H9 (cell line): ENCODE data around the gene SLC4A2. TPM values are rescaled to one million over a fixed set of nuclear protein-coding genes. Genes with fewer than 3 reads are reported as not detected.

Source experiments
- DNase-seq: peaks from one replicate; pipeline ENCODE4 v3.0.0-alpha.2; 2017
- H2AFZ ChIP-seq: one replicate; pipeline ENCODE4 v1.6.1; 2013; ENCODE audit warnings: mild to moderate bottlenecking, low read length, control low read depth, moderate library complexity
- H2AK5ac ChIP-seq: 2 replicates; pipeline ENCODE4 v1.6.1; 2013; ENCODE audit warnings: low read length, control low read depth, mixed read lengths; ENCODE audit not compliant: insufficient read length
- H2BK120ac ChIP-seq: one replicate; pipeline ENCODE4 v1.6.1; 2013; ENCODE audit warnings: low read depth, mild to moderate bottlenecking, low read length, control low read depth, inconsistent platforms; ENCODE audit not compliant: poor library complexity, severe bottlenecking
- H2BK12ac ChIP-seq: 2 replicates; pipeline ENCODE4 v1.6.1; 2013; ENCODE audit warnings: low read length, control low read depth, mixed read lengths, low read depth; ENCODE audit not compliant: insufficient read length
- H2BK15ac ChIP-seq: 2 replicates; pipeline ENCODE4 v1.6.1; 2013; ENCODE audit warnings: low read depth, low read length, control low read depth
- H2BK20ac ChIP-seq: one replicate; pipeline ENCODE4 v1.6.1; 2013; ENCODE audit warnings: low read depth, mild to moderate bottlenecking, low read length, control low read depth, inconsistent platforms; ENCODE audit not compliant: poor library complexity, severe bottlenecking
- H2BK5ac ChIP-seq: 2 replicates; pipeline ENCODE4 v1.6.1; 2013; ENCODE audit warnings: low read length, control low read depth, mixed read lengths; ENCODE audit not compliant: insufficient read length
- H3K14ac ChIP-seq: 2 replicates; pipeline ENCODE4 v1.6.1; 2013; ENCODE audit warnings: low read length, control low read depth; ENCODE audit not compliant: insufficient read depth
- H3K18ac ChIP-seq: 2 replicates; pipeline ENCODE4 v1.6.1; 2013; ENCODE audit warnings: low read depth, mild to moderate bottlenecking, mixed read lengths, low read length, control low read depth; ENCODE audit not compliant: insufficient read length
- H3K23ac ChIP-seq: 2 replicates; pipeline ENCODE4 v1.6.1; 2013; ENCODE audit warnings: low read length, control low read depth, mixed read lengths, low read depth; ENCODE audit not compliant: insufficient read length
- H3K23me2 ChIP-seq: 2 replicates; pipeline ENCODE4 v1.6.1; 2013; ENCODE audit warnings: low read depth, mild to moderate bottlenecking, mixed read lengths, low read length, control low read depth; ENCODE audit not compliant: insufficient read length, poor library complexity, severe bottlenecking
- H3K27ac ChIP-seq: 2 replicates; pipeline ENCODE4 v1.5.1; 2013; ENCODE audit warnings: low read length, control low read depth, mixed read lengths, low read depth; ENCODE audit not compliant: insufficient read length
- H3K27me3 ChIP-seq: 2 replicates; pipeline ENCODE4 v1.6.1; 2013; ENCODE audit warnings: low read length, control low read depth, inconsistent platforms; ENCODE audit not compliant: insufficient read depth
- H3K4ac ChIP-seq: 2 replicates; pipeline ENCODE4 v1.6.1; 2013; ENCODE audit warnings: low read depth, mild to moderate bottlenecking, control low read depth, inconsistent platforms, low read length, moderate library complexity
- H3K4me1 ChIP-seq: 2 replicates; pipeline ENCODE4 v1.6.1; 2013; ENCODE audit warnings: low read length, control low read depth, inconsistent platforms; ENCODE audit not compliant: insufficient read depth
- H3K4me2 ChIP-seq: 2 replicates; pipeline ENCODE4 v1.6.1; 2013; ENCODE audit warnings: low read length, control low read depth, mixed read lengths; ENCODE audit not compliant: insufficient read length, insufficient read depth
- H3K56ac ChIP-seq: 2 replicates; pipeline ENCODE4 v1.6.1; 2013; ENCODE audit warnings: low read depth, mild to moderate bottlenecking, mixed read lengths, low read length, control low read depth; ENCODE audit not compliant: insufficient read length
- H3K79me1 ChIP-seq: 2 replicates; pipeline ENCODE4 v1.6.1; 2013; ENCODE audit warnings: low read depth, mild to moderate bottlenecking, moderate library complexity, low read length, control low read depth, inconsistent platforms; ENCODE audit not compliant: insufficient read depth, poor library complexity, severe bottlenecking
- H3K79me2 ChIP-seq: 2 replicates; pipeline ENCODE4 v1.6.1; 2013; ENCODE audit warnings: low read length, control low read depth, inconsistent platforms; ENCODE audit not compliant: insufficient read depth
- H3K9ac ChIP-seq: 2 replicates; pipeline ENCODE4 v1.6.1; 2013; ENCODE audit warnings: low read length, control low read depth, mixed read lengths; ENCODE audit not compliant: insufficient read length; ENCODE audit errors: extremely low read depth
- H3K9me3 ChIP-seq: one replicate; pipeline ENCODE4 v1.6.1; 2013; ENCODE audit warnings: low read depth, low read length, inconsistent platforms; ENCODE audit not compliant: control insufficient read depth
- H3T11ph ChIP-seq: one replicate; pipeline ENCODE4 v1.6.1; 2013; ENCODE audit warnings: mild to moderate bottlenecking, low read length, control low read depth, inconsistent platforms
- H4K20me1 ChIP-seq: one replicate; pipeline ENCODE4 v1.6.1; 2013; ENCODE audit not compliant: control insufficient read depth, insufficient read length, insufficient read depth
- H4K5ac ChIP-seq: 2 replicates; pipeline ENCODE4 v1.6.1; 2013; ENCODE audit warnings: low read depth, mild to moderate bottlenecking, mixed read lengths, low read length, control low read depth; ENCODE audit not compliant: insufficient read length
- H4K8ac ChIP-seq: replicated peaks from 2 replicates; pipeline ENCODE4 v1.6.1; 2013; ENCODE audit warnings: low read length, control low read depth, mixed read lengths, low read depth; ENCODE audit not compliant: insufficient read length
- H4K91ac ChIP-seq: 2 replicates; pipeline ENCODE4 v1.6.1; 2013; ENCODE audit warnings: low read depth, mild to moderate bottlenecking, moderate library complexity, mixed read lengths, low read length, control low read depth; ENCODE audit not compliant: insufficient read length
- H3K27ac Mint-ChIP-seq, 3 experiments: 2 replicates in 2 of 3; 3 replicates in 1 of 3; pipeline ENCODE4 v1.8.0; 2020 to 2021; ENCODE audit warnings: mixed read lengths in 3 of 3, mild to moderate bottlenecking in 1 of 3, moderate library complexity in 1 of 3
- H3K27me3 Mint-ChIP-seq: 2 replicates; pipeline ENCODE4 v1.8.0; 2021; ENCODE audit warnings: low read depth, mild to moderate bottlenecking, moderate library complexity, mixed read lengths
- H3K36me3 Mint-ChIP-seq, 3 experiments: 2 replicates in 2 of 3; 3 replicates in 1 of 3; pipeline ENCODE4 v1.8.0; 2020 to 2021; ENCODE audit warnings: low read depth in 3 of 3, mixed read lengths in 3 of 3; ENCODE audit not compliant: insufficient read depth in 1 of 3
- H3K4me1 Mint-ChIP-seq, 2 experiments: 2 replicates each; pipeline ENCODE4 v1.8.0; 2020; ENCODE audit warnings: mixed read lengths in 2 of 2
- H3K4me3 Mint-ChIP-seq, 2 experiments: 2 replicates in 1 of 2; 3 replicates in 1 of 2; pipeline ENCODE4 v1.8.0; 2020 to 2021; ENCODE audit warnings: mild to moderate bottlenecking in 2 of 2, mixed read lengths in 2 of 2, moderate library complexity in 1 of 2
- H3K9me3 Mint-ChIP-seq, 2 experiments: 2 replicates in 1 of 2; 3 replicates in 1 of 2; pipeline ENCODE4 v1.8.0; 2020; ENCODE audit warnings: mild to moderate bottlenecking in 2 of 2, mixed read lengths in 2 of 2, moderate library complexity in 1 of 2
- WGBS: extraction: QIAGEN DNeasy Blood & Tissue Kit; methylation state at CpG from one replicate; pipeline ENCODE4 v1.1.7; 2013; ENCODE audit warnings: missing lambda C conversion rate, low lambda C conversion rate, mixed read lengths; ENCODE audit not compliant: insufficient read length; ENCODE audit errors: extremely low coverage; 5-methylcytosine and 5-hydroxymethylcytosine counted together
- total RNA-seq: library from RNA; stranded (reverse); gene quantifications from 2 replicates; pipeline ENCODE4 v1.2.1, GENCODE V29; 2021
- TF ChIP-seq, protein P1 (sequence below): fragments of 200-600 bp; sonication (generic); conservative IDR thresholded peaks from 3 replicates; pipeline ENCODE4 v1.8.0; 2021; ENCODE audit warnings: antibody characterized with exemption, mild to moderate bottlenecking

Gene SLC4A2
- total RNA-seq, 1 experiment from 2014 or later, result 136 TPM

DNA sequence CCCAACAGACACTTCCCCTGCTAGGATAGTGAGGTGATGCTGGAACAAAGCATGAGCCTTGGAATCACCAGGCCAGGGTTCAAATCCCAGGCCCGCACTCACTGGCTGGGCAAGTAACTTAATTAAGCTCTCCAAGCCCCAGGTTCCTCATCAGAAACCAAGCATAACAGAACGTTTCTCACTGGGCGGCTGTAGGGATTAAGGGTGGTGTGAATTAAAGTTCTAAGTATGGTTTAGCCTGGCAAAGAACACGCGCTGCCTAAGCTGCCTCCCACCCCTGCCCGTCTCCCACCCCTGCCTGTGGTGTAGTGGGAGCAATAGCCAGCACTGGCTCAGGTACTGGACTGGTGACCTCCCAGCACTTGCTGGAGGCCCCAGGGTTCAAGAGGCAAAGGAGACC lies 5.6 kb downstream of the SLC4A2 start:
- Histone ChIP-seq H3K56ac (no peak overlapping the region), H3K27me3 (no peaks in the 10 kb centered on the region), H4K5ac (no peak overlapping the region), H2BK120ac (no peak overlapping the region), H2BK12ac (no peak overlapping the region), H3K18ac (no peak overlapping the region), H3K79me1 (no peaks in the 10 kb centered on the region), H3K23ac (no peak overlapping the region), H4K91ac (no peak overlapping the region), H2AK5ac (no peak overlapping the region), H2BK15ac (no peak overlapping the region), H3K23me2 (peaks cover 19% of the 10 kb centered on the region), H3K79me2 (no peaks in the 10 kb centered on the region), H3K14ac (no peak overlapping the region), H3K4ac (no peak overlapping the region), H3K9ac (no peak overlapping the region), H4K8ac (no peak overlapping the region), H2BK5ac (no peak overlapping the region), H4K20me1 (no peaks in the 10 kb centered on the region), H3T11ph (no peak overlapping the region), H2AFZ (no peak overlapping the region), H3K4me1 (peaks cover 5% of the 10 kb centered on the region; the same call in 1 of the 2 replicates), H3K4me2 (no peak overlapping the region), H3K9me3 (no peaks in the 10 kb centered on the region), H3K27ac (no peak overlapping the region), H2BK20ac (no peak overlapping the region)
- Mint-ChIP-seq H3K27me3 (no peaks in the 10 kb centered on the region), H3K27ac (no peak overlapping the region), H3K36me3 (peaks cover 28 to 50% (median 45%) of the 10 kb centered on the region in 3 experiments; a peak in 6 of 7 replicates), H3K9me3 (no peaks in the 10 kb centered on the region; a peak in 2 of 5 replicates), H3K4me3 (no peak overlapping the region), H3K4me1 (peaks cover 28 to 34% of the 10 kb centered on the region in 2 experiments)
- WGBS, result no CpG with 5 or more reads among the region's 6 CpGs
- TF ChIP-seq, protein P1, sequence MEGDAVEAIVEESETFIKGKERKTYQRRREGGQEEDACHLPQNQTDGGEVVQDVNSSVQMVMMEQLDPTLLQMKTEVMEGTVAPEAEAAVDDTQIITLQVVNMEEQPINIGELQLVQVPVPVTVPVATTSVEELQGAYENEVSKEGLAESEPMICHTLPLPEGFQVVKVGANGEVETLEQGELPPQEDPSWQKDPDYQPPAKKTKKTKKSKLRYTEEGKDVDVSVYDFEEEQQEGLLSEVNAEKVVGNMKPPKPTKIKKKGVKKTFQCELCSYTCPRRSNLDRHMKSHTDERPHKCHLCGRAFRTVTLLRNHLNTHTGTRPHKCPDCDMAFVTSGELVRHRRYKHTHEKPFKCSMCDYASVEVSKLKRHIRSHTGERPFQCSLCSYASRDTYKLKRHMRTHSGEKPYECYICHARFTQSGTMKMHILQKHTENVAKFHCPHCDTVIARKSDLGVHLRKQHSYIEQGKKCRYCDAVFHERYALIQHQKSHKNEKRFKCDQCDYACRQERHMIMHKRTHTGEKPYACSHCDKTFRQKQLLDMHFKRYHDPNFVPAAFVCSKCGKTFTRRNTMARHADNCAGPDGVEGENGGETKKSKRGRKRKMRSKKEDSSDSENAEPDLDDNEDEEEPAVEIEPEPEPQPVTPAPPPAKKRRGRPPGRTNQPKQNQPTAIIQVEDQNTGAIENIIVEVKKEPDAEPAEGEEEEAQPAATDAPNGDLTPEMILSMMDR, result no peak
- DNase-seq, result no peak
